Skeletal muscle cell (primary cell): Measurements from ENCODE around the gene LEFTY1.

Experiments
- DNase-seq: peaks from one replicate; pipeline ENCODE4 v3.0.0-alpha.2; 2010; ENCODE audit warnings: low read depth
- H3K4me3 ChIP-seq: 2 replicates; pipeline ENCODE4 v1.5.1; 2011; ENCODE audit warnings: low read depth, mild to moderate bottlenecking, control low read depth, low read length, moderate library complexity

LEFTY1 gene

DNA sequence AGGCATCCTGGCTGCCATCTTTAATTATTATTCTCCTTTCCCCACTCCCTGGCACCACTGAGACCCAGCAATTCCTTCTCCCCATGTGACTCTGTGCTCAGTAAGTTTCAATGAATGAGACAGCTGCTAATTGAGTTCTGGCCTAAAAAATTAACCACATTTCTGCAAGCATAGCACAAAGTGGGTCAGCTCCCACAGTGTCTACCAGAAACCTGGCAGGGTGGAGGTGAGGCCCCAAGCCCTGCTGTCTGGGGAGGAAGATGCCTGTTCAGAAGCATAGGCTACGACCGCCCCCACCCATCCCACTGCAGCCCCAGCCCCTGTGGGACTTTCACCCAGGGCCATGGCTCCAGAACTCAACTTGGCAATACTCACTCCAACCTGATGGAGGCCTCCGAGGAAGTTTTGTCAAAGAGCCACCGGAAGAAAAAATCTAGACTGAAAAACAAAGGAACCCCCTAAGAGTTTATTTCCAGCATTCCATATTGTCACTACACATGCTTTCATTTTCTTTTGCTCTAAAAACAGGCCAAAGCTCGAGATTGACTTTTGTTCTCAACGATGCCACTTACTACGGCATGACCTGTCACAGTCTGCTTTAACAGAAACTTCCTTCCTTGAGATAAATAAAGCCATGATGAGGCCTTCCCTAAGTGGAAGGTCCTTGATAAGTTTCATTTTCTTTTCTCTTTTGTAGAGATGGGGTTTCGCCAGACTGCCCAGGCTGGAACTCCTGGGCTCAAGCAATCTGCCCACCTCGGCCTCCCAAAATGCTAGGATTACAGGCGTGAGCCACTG is 33.2 kb downstream of the LEFTY1 start:
- H3K4me3 ChIP-seq = no peak overlapping the region
- DNase-seq = no peak

- no peak overlapping the region for H3K4me3 ChIP-seq
- DNase-seq = no peak
These were observed 35.5 kb downstream of the LEFTY1 start for GRCh38 chr1:225853441-225853840.

DNA sequence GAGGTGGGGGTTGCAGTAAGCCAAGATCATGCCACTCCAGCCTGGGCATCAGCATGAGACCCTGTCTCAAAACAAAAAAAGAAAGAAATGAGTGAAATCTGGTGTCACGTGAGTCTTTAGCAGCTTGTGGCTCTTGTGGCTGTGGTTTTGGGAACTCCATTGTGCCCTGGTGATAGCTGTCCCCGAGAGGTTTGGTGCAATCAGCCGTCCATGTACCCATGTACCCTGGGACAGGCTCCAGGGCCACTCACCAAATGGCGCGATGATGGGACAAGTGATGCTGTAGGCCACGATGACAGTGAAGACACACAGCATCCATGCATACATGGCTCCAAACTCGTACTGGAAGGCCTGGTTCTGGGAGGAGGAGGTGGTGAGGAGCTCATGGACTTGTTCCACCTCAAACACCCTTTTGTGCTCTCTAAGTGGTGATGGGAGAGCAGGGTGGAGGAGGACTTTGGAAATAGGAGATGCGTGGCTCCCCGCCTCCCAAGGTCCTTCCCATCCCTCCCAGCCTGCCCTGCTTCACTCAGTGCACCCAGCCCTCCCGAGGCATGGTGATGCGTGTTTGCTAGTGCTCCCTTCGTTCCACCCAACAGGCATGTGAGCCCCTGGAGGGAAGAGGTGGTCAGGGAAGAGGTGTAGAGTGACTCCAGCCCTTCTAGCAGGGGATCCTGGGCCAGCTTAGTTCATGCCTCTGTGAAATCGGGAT is 36.4 kb downstream of the LEFTY1 start:
- no peak overlapping the region for H3K4me3 ChIP-seq
- no peak for DNase-seq

- DNase-seq = no peak
- no peak overlapping the region for H3K4me3 ChIP-seq
These were observed 37.1 kb downstream of the LEFTY1 start for GRCh38 chr1:225851805-225852204.

DNA sequence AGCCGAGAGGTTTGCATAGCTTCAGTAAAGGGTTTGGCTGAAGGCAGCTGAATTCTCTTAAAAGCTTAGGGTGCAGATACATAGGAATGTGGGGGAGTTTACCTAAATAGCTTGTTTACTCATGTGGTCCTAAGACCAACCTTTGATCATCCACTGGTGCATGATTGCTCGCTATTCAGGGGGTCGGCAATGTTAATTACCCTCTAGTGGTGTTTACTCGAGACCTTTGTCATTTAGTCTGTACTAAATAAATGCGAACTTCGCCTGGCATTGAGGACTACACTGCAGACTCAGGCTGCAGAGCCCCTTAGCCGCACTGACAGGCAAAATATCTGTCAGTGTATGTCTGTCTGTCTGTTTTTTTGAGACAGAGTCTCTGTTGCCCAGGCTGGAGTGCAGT is 38.6 kb downstream of the LEFTY1 start:
- no peak for DNase-seq
- no peak overlapping the region for H3K4me3 ChIP-seq

- no peak for DNase-seq
These were observed 39.0 kb downstream of the LEFTY1 start for GRCh38 chr1:225849925-225850324.

DNA sequence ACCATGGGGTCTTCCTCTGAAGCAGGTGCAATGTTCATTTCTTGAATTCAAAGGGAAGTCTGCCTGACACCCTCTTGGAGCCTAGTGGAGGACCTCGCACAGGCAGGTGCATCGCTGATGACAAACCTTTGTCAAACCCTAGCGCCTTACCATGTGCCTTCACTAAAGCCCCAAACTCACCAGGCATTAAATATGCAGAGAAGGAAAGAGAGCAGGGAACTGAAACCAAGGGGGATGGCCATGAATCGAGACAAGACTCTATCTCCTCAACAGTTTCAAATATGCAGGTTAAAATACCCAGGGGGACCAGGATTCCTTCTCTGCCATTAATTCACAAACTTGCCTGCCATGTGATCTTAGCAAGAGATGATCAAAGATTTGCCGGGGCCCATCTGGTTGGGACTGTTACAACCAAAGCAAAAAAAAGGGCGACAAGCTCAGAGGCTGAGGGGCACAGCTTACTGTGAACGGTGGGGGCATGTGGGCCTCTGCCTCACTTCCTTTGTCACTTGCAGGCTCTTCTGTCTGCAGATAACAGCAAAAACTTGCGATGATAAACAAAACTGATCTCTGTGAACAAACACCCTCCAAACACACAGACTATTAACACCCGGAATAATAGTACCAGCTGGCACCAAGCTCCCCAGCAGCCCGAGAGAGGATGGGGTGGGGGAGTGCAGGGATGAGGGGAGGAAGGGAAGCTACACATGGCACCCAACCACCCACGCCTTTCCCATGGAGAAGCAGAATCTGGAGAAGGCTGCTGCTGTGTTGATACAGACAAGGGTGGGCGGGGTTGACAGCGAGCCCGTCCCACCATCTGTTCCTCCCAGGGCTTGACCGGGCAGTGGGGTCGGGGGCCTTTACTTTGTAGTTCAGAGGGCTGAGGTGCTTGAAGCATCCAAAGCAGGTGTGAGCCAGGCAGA is 40.7 kb downstream of the LEFTY1 start:
- no peak overlapping the region for H3K4me3 ChIP-seq
- no peak for DNase-seq

More at GRCh38 chr1:225849925-225850324, 39.0 kb downstream of the LEFTY1 start:
- H3K4me3 ChIP-seq = no peak overlapping the region

- H3K4me3 ChIP-seq = no peak overlapping the region
- DNase-seq = no peak
These were observed 41.3 kb downstream of the LEFTY1 start for GRCh38 chr1:225847610-225848009.

DNA sequence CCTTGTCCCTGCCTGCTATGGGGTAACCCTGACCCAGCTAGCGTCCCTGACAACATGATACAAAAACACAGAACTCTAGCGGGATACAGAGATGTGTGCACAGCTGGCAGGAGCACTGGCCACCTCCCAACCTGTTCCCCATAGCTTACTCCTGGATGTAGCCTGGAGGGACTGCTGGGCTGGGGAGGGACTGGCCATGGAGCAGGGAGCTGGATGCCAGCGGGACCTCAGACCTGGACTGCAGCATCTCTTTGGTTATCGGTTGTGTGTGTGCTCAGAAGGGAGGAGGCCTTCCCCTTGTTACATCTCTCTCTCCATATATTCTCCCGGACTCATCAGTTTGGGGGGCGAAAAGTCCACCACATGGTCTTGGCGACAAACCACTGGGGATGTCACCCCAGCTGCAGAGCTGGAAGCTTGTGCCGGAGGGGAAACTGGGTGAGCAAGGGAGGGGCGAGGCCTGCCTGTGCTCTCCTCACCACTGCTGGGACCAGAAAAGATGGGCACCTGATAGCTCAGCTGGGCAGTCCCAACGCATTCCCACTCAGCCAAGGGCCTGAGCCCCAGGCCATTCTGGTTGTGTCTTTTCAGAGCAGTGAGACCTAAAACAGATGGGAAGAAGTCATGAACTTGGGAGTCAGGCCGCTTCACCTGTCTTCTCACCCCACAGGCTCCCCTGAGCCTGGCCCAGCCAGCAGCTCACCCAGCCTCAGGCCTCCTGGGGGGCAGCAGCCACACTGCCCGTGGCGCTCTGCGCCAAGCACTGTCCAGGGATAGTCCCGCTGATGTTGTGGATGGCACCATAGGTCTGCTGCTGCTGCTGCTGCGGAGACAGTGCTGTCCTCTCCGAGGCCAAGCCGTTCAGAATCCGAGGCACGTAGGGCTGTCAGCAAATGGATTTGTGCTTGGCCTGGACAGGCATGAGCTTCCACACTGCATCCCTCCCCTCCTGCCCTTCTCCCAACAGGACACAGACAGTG is 42.3 kb downstream of the LEFTY1 start:
- DNase-seq = no peak
- no peak overlapping the region for H3K4me3 ChIP-seq

- DNase-seq = no peak
- no peak overlapping the region for H3K4me3 ChIP-seq
These were observed 43.2 kb downstream of the LEFTY1 start for GRCh38 chr1:225845571-225846259.

GRCh38 chr1:225845097-225845496 is 43.8 kb downstream of the LEFTY1 start:
- DNase-seq = no peak
- no peak overlapping the region for H3K4me3 ChIP-seq

DNA sequence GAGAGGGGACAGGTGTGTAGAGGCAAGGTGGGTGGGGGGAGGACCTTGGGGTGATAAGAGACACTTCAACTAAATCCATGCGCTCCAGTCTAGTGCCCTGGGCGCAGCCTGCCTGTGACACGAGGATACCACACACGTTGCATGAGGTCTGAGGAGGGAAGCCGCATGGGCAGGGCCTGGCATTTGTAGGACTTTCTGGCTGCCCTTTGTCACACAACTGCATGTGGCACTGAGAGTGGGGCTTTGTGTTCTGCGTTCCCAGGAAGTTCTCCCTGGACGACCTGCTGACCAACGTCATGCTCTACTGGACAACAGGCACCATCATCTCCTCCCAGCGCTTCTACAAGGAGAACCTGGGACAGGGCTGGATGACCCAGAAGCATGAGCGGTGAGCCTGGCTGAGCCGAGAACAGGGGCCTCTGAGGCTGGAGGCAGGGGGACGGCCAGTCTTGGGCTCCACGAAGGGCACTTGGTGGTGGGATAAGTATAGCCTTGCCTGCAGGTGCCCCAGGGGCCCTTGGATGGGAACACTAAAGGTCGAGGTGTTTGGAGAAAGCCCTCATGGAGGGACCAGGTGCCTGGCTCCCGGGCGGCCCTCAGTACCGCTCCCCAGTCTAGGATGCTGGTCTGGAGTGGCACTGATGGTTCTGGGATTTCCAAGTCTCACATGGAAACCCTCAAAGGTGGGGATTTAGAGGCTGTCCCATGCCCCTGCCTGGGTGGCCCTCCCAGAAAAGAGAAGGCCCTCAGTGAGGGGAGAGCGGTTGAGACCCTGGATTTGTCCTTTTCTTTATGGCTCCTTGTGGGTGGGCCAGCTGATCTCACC is 44.5 kb downstream of the LEFTY1 start:
- DNase-seq = no peak
- no peak overlapping the region for H3K4me3 ChIP-seq

DNA sequence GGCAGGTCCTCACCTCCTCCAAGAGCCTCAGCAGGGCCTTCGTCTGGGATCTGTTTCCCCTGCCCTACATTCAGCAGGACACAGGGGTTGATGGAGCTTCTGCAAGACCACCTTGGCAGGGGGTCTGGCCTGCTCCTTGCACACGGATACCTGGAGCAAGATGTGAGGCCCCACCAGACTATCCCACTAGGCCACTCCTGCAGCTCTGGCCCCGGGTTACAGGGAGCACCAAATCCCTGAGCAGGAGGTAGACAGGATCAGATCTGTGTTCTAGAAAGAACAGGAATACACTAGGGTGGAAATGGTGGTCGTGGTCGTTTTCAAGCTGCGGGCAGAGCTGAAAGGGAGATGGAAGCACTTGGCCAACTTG is 45.5 kb downstream of the LEFTY1 start:
- DNase-seq = no peak
- no peak overlapping the region for H3K4me3 ChIP-seq

- H3K4me3 ChIP-seq = no peak overlapping the region
- DNase-seq = no peak
These were observed 46.0 kb downstream of the LEFTY1 start for GRCh38 chr1:225842788-225843425.

GRCh38 chr1:225842074-225842473 is 46.9 kb downstream of the LEFTY1 start:
- DNase-seq = no peak

DNA sequence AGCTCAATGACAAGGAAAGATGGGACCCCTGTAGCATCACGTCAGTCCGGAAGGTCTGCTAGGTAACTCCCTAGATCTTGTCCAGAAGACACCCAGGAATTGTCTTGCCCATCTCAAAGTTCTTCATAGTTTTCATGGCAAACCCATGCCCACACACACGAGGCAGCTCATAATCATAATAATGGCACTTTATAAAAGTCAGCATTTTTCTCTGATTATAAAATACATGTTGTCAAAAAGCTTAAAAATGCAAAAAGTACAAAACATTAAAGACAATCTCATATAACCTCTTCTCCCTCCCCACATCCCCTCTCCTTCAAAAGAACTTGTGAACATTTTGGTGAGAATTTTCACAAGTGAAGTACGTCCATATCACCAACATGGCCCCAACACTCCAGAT is 48.2 kb downstream of the LEFTY1 start:
- H3K4me3 ChIP-seq = no peak overlapping the region
- DNase-seq = no peak

More at GRCh38 chr1:225842074-225842473, 46.9 kb downstream of the LEFTY1 start:
- H3K4me3 ChIP-seq = no peak overlapping the region

- no peak for DNase-seq
- no peak overlapping the region for H3K4me3 ChIP-seq
These were observed 48.7 kb downstream of the LEFTY1 start for GRCh38 chr1:225840223-225840610.
